ENCODE measurements around the gene INPPL1. TPM values are rescaled to one million over a fixed set of nuclear protein-coding genes. Genes with fewer than 3 reads are reported as not detected.
A peak's percentile ranks its signal among the peaks of the same experiment; 100 is the strongest.
"Not testable (repeated sequence)": the region's sequence is repeated elsewhere in the genome, so short reads cannot be mapped to it uniquely, and the experiment has no call there.

Gene INPPL1
- 100 to 1,000 TPM; 107 to 149 (median 125) TPM for total RNA-seq
- 79.2 TPM for polyA plus RNA-seq
- long read RNA-seq, donor 1, full-length matches to known transcripts = 2 of 101 reads
- long read RNA-seq, donor 1, partial matches to known transcripts = 81 of 101 reads
- long read RNA-seq, donor 1, other reads (novel, unspliced or antisense) = 18 of 101 reads
- long read RNA-seq, donor 2, partial matches to known transcripts = 37 of 74 reads
- long read RNA-seq, donor 2, other reads (novel, unspliced or antisense) = 37 of 74 reads
- long read RNA-seq, donor 3, full-length matches to known transcripts = 5 of 88 reads
- long read RNA-seq, donor 3, partial matches to known transcripts = 69 of 88 reads
- long read RNA-seq, donor 3, other reads (novel, unspliced or antisense) = 14 of 88 reads
- long read RNA-seq, donor 4, full-length matches to known transcripts = 1 of 86 reads
- long read RNA-seq, donor 4, partial matches to known transcripts = 63 of 86 reads
- long read RNA-seq, donor 4, other reads (novel, unspliced or antisense) = 22 of 86 reads

GRCh38 chr11:72224564-72225410 lies at the start of gene INPPL1:
TSS of gene INPPL1 (plus strand) at chr11:72224767. CDS start at chr11:72224985, 218 bp downstream.
- ATAC-seq (peak; percentile 1 to 3), DNase-seq (peak in 2 of 3 donors; percentile 86)
- H3K4me3 ChIP-seq (ENCODE audit: low read length) = peak within 1 kb of the TSS; percentile 85
- H3K4me1 ChIP-seq (ENCODE audit: control insufficient read depth, insufficient read depth, low read length) = peaks cover 10% of the 10 kb centered on the region
- H3K27ac ChIP-seq (ENCODE audit: low read length) = peak within 1 kb of the TSS; percentile 88
- H3K27me3 ChIP-seq (ENCODE audit: control insufficient read depth, insufficient read depth) = no peaks in the 10 kb centered on the region
- under 1% methylated on average over 81 of the region's 81 CpGs for WGBS
- intact Hi-C loops (cut with DNase I) = no loop called here
- no peaks in the 10 kb centered on the region for H3K9me3 ChIP-seq (ENCODE audit: control insufficient read depth, low read length)

DNA sequence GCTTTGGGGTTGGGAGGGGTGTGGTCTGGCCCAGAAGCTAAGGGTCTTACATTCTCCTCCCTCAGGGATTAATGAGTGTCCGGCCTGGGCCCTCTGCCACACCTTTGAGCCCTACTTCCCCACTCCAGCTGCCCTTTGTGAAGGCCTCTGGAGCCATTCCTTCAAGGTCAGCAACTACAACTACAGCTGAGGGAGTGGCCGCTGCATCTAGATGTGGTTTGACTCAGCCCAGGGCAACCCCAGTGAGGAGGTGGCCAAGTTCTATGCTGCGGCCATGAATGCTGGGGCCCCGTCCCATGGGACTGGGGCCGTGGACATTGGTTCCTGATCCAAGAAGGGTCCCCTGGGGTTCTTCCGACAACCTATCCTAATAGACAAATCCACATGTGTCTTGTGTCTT lies 46.9 kb upstream of the INPPL1 start:
- H3K4me1 ChIP-seq (ENCODE audit: control insufficient read depth, insufficient read depth, low read length) = no peaks in the 10 kb centered on the region
- WGBS = 83% methylated on average over 6 of the region's 6 CpGs
- H3K27me3 ChIP-seq (ENCODE audit: control insufficient read depth, insufficient read depth) = no peaks in the 10 kb centered on the region
- DNase-seq (no peak), ATAC-seq (no peak)
- H3K4me3 ChIP-seq (ENCODE audit: low read length) = no peak overlapping the region
- no peaks in the 10 kb centered on the region for H3K9me3 ChIP-seq (ENCODE audit: control insufficient read depth, low read length)
- no peak overlapping the region for H3K27ac ChIP-seq (ENCODE audit: low read length)
- intact Hi-C loops (cut with DNase I) = no loop called here

DNA sequence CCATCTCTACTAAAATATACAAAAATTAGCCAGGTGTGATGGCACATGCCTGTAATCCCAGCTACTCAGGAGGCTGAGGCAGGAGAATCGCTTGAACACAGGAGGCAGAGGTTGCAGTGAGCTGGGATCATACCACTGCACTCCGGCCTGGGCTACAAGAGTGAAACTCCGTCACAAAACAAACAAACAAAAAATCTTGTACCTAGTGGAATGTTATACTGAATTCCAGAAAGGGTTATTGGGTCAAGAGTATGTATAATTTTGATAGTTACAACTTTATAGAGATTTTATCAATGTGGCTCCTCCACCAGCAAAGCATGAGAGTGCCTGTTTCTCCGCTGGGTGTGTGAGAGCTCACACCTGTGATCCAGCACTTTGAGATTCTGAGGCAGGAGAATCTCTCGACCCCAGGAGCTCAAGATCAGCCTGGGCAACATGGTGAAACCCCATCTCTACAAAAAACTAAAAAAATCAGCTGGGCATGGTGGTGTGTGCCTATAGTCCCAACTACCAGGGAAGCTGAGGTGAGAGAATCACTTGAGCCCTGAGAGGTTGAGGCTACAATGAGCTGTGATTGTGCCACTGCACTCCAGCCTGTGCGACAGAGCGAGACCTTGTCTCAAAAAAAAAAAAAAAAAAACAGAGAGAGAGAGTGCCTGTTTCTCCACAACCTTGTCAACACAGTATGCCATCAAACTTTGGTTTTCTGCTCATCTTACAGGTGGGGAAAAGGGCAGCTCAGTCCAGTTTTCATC lies 45.3 kb upstream of the INPPL1 start:
- Histone ChIP-seq H3K27ac (ENCODE audit: low read length) (no peak overlapping the region), H3K4me1 (ENCODE audit: control insufficient read depth, insufficient read depth, low read length) (peaks cover 2% of the 10 kb centered on the region), H3K9me3 (ENCODE audit: control insufficient read depth, low read length) (no peaks in the 10 kb centered on the region), H3K4me3 (ENCODE audit: low read length) (no peak overlapping the region), H3K27me3 (ENCODE audit: control insufficient read depth, insufficient read depth) (no peaks in the 10 kb centered on the region)
- ATAC-seq (no peak), DNase-seq (no peak)
- 80% methylated on average over 7 of the region's 7 CpGs for WGBS
- intact Hi-C loops (cut with DNase I) = no loop called here

GRCh38 chr11:72179804-72180396 lies 44.7 kb upstream of the INPPL1 start:
- Histone ChIP-seq H3K27me3 (ENCODE audit: control insufficient read depth, insufficient read depth) (no peaks in the 10 kb centered on the region), H3K9me3 (ENCODE audit: control insufficient read depth, low read length) (no peaks in the 10 kb centered on the region), H3K4me1 (ENCODE audit: control insufficient read depth, insufficient read depth, low read length) (peaks cover 2% of the 10 kb centered on the region), H3K4me3 (ENCODE audit: low read length) (no peak overlapping the region), H3K27ac (ENCODE audit: low read length) (no peak overlapping the region)
- DNase-seq (no peak), ATAC-seq (no peak)
- intact Hi-C loops (cut with DNase I) = no loop called here
- WGBS = 77% methylated on average over 4 of the region's 4 CpGs

DNA sequence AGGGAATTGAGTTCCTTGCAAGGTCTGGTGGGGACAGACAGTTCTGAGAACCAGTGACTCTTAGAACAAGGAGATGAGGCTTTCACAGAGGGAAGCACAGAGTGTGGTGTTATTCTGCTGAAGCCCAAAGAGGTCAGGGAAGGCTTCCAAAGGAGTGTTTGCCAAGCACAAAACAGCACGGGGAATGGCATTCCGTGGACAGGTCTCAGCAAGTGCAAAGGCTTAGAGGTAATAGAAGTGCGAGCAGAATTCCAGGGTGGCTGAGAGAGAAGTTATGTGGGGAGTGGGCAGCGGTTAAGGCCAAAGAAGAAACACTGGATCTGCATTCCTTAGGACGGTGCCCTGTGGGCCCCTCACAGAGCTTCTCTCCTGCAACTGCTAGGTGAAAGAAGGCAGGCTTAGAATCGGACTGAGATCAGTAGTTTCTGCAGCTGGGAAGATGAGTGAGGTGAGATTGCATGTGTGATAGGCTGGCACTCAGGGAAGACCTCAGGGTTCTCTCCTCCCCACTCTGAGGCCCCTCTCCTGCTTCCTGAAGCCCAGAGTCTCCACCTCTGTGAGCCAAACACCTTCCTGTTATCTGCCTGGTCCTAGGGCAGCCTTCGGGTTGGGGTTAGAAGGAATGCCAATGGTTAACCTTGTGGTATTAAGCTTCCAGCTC lies 43.5 kb upstream of the INPPL1 start:
- 50% methylated on average over 7 of the region's 7 CpGs for WGBS
- H3K4me1 ChIP-seq (ENCODE audit: control insufficient read depth, insufficient read depth, low read length); DNase-seq; H3K9me3 ChIP-seq (ENCODE audit: control insufficient read depth, low read length); H3K4me3 ChIP-seq (ENCODE audit: low read length); intact Hi-C loops (cut with DNase I); H3K27ac ChIP-seq (ENCODE audit: low read length); H3K27me3 ChIP-seq (ENCODE audit: control insufficient read depth, insufficient read depth): not testable (repeated sequence)
- ATAC-seq = peak; percentile 15 to 37

- intact Hi-C loops (cut with DNase I) = not testable (repeated sequence)
Measured at GRCh38 chr11:72181553-72181958, 43.0 kb upstream of the INPPL1 start.

GRCh38 chr11:72188267-72188666 lies 36.3 kb upstream of the INPPL1 start:
- ATAC-seq (no peak), DNase-seq (no peak)
- Histone ChIP-seq H3K9me3 (ENCODE audit: control insufficient read depth, low read length) (no peaks in the 10 kb centered on the region), H3K4me1 (ENCODE audit: control insufficient read depth, insufficient read depth, low read length) (peaks cover 1% of the 10 kb centered on the region), H3K27ac (ENCODE audit: low read length) (no peak overlapping the region), H3K27me3 (ENCODE audit: control insufficient read depth, insufficient read depth) (no peaks in the 10 kb centered on the region), H3K4me3 (ENCODE audit: low read length) (no peak overlapping the region)
- WGBS = 93% methylated on average over 1 of the region's 1 CpG
- intact Hi-C loops (cut with DNase I) = no loop called here

More at GRCh38 chr11:72181553-72181958, 43.0 kb upstream of the INPPL1 start:
- not testable (repeated sequence) for H3K27me3 ChIP-seq (ENCODE audit: control insufficient read depth, insufficient read depth); H3K27ac ChIP-seq (ENCODE audit: low read length); H3K9me3 ChIP-seq (ENCODE audit: control insufficient read depth, low read length); H3K4me1 ChIP-seq (ENCODE audit: control insufficient read depth, insufficient read depth, low read length); DNase-seq; H3K4me3 ChIP-seq (ENCODE audit: low read length)
- WGBS = 70% methylated on average over 3 of the region's 3 CpGs
- peak; percentile 16 to 19 for ATAC-seq

GRCh38 chr11:72189455-72190250 lies 34.9 kb upstream of the INPPL1 start:
- Histone ChIP-seq H3K27ac (ENCODE audit: low read length) (no peak overlapping the region), H3K4me1 (ENCODE audit: control insufficient read depth, insufficient read depth, low read length) (no peaks in the 10 kb centered on the region), H3K4me3 (ENCODE audit: low read length) (no peak overlapping the region), H3K9me3 (ENCODE audit: control insufficient read depth, low read length) (no peaks in the 10 kb centered on the region), H3K27me3 (ENCODE audit: control insufficient read depth, insufficient read depth) (no peaks in the 10 kb centered on the region)
- DNase-seq (peak in 2 of 3 donors; percentile 64 to 71), ATAC-seq (peak; percentile 39 to 89)
- 65% methylated on average over 3 of the region's 3 CpGs for WGBS
- intact Hi-C loops (cut with DNase I) = no loop called here

DNA sequence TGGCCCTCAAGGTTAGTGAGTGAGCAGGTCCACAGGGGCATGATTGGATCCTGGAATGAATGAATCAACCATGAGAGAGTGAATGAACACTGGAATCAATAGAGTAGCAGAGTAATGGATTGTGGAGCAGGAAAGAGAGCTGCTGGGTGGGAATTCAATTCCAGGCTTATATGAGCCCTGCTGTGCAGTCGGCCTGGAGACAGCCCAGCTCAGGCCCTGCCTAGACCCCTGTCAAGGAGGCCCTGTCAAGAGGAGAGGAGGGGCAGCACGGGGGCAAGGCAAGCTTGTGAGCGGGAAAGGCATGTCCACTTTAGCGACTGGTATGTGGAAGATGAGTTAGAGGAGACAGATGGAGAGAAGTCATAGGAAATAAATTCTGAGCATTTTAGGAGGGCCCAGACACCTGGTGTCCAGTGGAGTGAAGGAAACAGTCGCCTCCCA lies 33.9 kb upstream of the INPPL1 start:
- intact Hi-C loops (cut with DNase I) = no loop called here
- WGBS = 66% methylated on average over 5 of the region's 5 CpGs
- H3K9me3 ChIP-seq (ENCODE audit: control insufficient read depth, low read length) = no peaks in the 10 kb centered on the region

More for the DNA sequence above, 33.9 kb upstream of the INPPL1 start:
- DNase-seq = no peak
- peak in 1 of 2 donors; percentile 16 for ATAC-seq
- H3K4me3 ChIP-seq (ENCODE audit: low read length) = no peak overlapping the region
- no peak overlapping the region for H3K27ac ChIP-seq (ENCODE audit: low read length)
- H3K4me1 ChIP-seq (ENCODE audit: control insufficient read depth, insufficient read depth, low read length) = no peaks in the 10 kb centered on the region
- no peaks in the 10 kb centered on the region for H3K27me3 ChIP-seq (ENCODE audit: control insufficient read depth, insufficient read depth)

Data from right cardiac atrium (tissue), 5 donors.